H1 (cell line): ENCODE measurements around the gene ACAA1. TPM values are rescaled to one million over a fixed set of nuclear protein-coding genes. Genes with fewer than 3 reads are reported as not detected.

ENCODE experiments used
- CTCF ChIA-PET: fragments of 300-600 bp; sonication (Branson Sonifier 250); formaldehyde crosslinking; loops from one replicate; lab custom pipeline; 2021; ENCODE audit not compliant: partially characterized antibody; lab: Charles Lee
- POLR2A ChIA-PET: fragments of 300-600 bp; sonication (Branson Sonifier 250); formaldehyde crosslinking; loops from one replicate; lab custom pipeline; 2021; ENCODE audit warnings: inconsistent platforms; ENCODE audit not compliant: partially characterized antibody; lab: Charles Lee
- DNase-seq, 2 experiments: peaks; one replicate each; pipeline versions ENCODE4 v3.0.0 to v3.0.0-alpha.2; 2010 to 2022; ENCODE audit warnings: low spot score in 2 of 2, low read depth in 1 of 2, mixed read lengths in 1 of 2
- FAIRE-seq: peaks from 2 replicates; lab custom pipeline; 2011; peaks lifted over from hg19 to GRCh38; lab: Jason Lieb, UNC
- H2AFZ ChIP-seq: 2 replicates; pipeline ENCODE4 v1.8.1; 2012; ENCODE audit warnings: low read length, inconsistent platforms
- H2AK5ac ChIP-seq: 2 replicates; pipeline ENCODE4 v1.6.1; 2013; ENCODE audit warnings: low read depth, low read length
- H2BK120ac ChIP-seq: replicated peaks from 2 replicates; pipeline ENCODE3; 2013; ENCODE audit warnings: low read depth, low read length, inconsistent platforms
- H2BK12ac ChIP-seq: 2 replicates; pipeline ENCODE4 v1.6.1; 2013; ENCODE audit warnings: low read depth, low read length
- H2BK15ac ChIP-seq: 2 replicates; pipeline ENCODE4 v1.6.1; 2013; ENCODE audit warnings: low read length
- H2BK20ac ChIP-seq: 2 replicates; pipeline ENCODE4 v1.6.1; 2013; ENCODE audit warnings: low read length
- H2BK5ac ChIP-seq: 2 replicates; pipeline ENCODE4 v1.6.1; 2013; ENCODE audit warnings: low read depth, low read length
- H3K14ac ChIP-seq: 2 replicates; pipeline ENCODE4 v1.6.1; 2013; ENCODE audit warnings: inconsistent platforms; ENCODE audit not compliant: insufficient read length
- H3K18ac ChIP-seq: 2 replicates; pipeline ENCODE4 v1.6.1; 2013; ENCODE audit warnings: low read length; ENCODE audit errors: extremely low read depth
- H3K23ac ChIP-seq: 2 replicates; pipeline ENCODE4 v1.6.1; 2013; ENCODE audit warnings: inconsistent platforms; ENCODE audit not compliant: insufficient read length
- H3K23me2 ChIP-seq: 2 replicates; pipeline ENCODE4 v1.6.1; 2013; ENCODE audit warnings: low read depth, low read length
- H3K27ac ChIP-seq: 2 replicates; pipeline ENCODE4 v1.6.1; 2011; ENCODE audit warnings: low read depth, low read length, inconsistent platforms
- H3K27me3 ChIP-seq, 4 experiments: replicated peaks in 1 of 4; 1 replicate in 1 of 4; 2 replicates in 3 of 4; pipeline versions ENCODE4 v1.6.1 to v1.8.1; 2011 to 2013; ENCODE audit warnings: low read length in 3 of 4, mild to moderate bottlenecking in 3 of 4, inconsistent platforms in 2 of 4, mixed read lengths in 2 of 4, moderate library complexity in 1 of 4; ENCODE audit not compliant: control insufficient read depth in 3 of 4, insufficient read depth in 3 of 4; ENCODE audit errors: extremely low read depth in 1 of 4
- H3K36me3 ChIP-seq, 4 experiments: 2 replicates each; pipeline versions ENCODE4 v1.6.1 to v1.8.1; 2011 to 2013; ENCODE audit warnings: mild to moderate bottlenecking in 4 of 4, low read length in 3 of 4, moderate library complexity in 2 of 4, control low read depth in 1 of 4, inconsistent platforms in 1 of 4; ENCODE audit not compliant: insufficient read depth in 4 of 4, control insufficient read depth in 2 of 4
- H3K4ac ChIP-seq: replicated peaks from 2 replicates; pipeline ENCODE3; 2013; ENCODE audit warnings: low read length, low read depth, mixed read lengths, inconsistent platforms; ENCODE audit not compliant: insufficient read length
- H3K4me1 ChIP-seq, 4 experiments: replicated peaks in 1 of 4; 1 replicate in 1 of 4; 2 replicates in 3 of 4; pipeline versions ENCODE4 v1.6.1 to v1.8.1; 2011 to 2013; ENCODE audit warnings: low read length in 3 of 4, inconsistent platforms in 2 of 4, mixed read lengths in 1 of 4; ENCODE audit not compliant: insufficient read depth in 4 of 4, control insufficient read depth in 3 of 4
- H3K4me2 ChIP-seq, 2 experiments: 2 replicates each; pipeline versions ENCODE4 v1.6.1 to v1.8.1; 2011 to 2013; ENCODE audit warnings: low read depth in 2 of 2, low read length in 2 of 2, control low read depth in 1 of 2, inconsistent platforms in 1 of 2, mild to moderate bottlenecking in 1 of 2; ENCODE audit not compliant: insufficient read depth in 1 of 2
- H3K4me3 ChIP-seq, 4 experiments: fragments of 200-600, 300-600 bp in 1 of 4; sonication (generic), shearing (Covaris generic), sonication (Bioruptor Twin) in 1 of 4; 2 replicates each; pipeline versions ENCODE4 v1.5.1 to v1.8.1; 2011 to 2016; ENCODE audit warnings: low read length in 4 of 4, low read depth in 3 of 4, control low read depth in 2 of 4, inconsistent platforms in 2 of 4, mild to moderate bottlenecking in 2 of 4, mixed read lengths in 1 of 4, moderate library complexity in 1 of 4; ENCODE audit not compliant: insufficient read depth in 2 of 4; ENCODE audit errors: extremely low read depth in 1 of 4
- H3K56ac ChIP-seq: replicated peaks from 2 replicates; pipeline ENCODE3; 2013; ENCODE audit warnings: low read depth, mild to moderate bottlenecking, mixed read lengths, low read length, inconsistent platforms; ENCODE audit not compliant: insufficient read length
- H3K79me1 ChIP-seq: 2 replicates; pipeline ENCODE4 v1.6.1; 2013; ENCODE audit warnings: low read depth, low read length, control low read depth
- H3K79me2 ChIP-seq, 2 experiments: 2 replicates each; pipeline versions ENCODE4 v1.6.1 to v1.8.1; 2012 to 2013; ENCODE audit warnings: low read length in 2 of 2, mild to moderate bottlenecking in 2 of 2, inconsistent platforms in 1 of 2; ENCODE audit not compliant: insufficient read depth in 2 of 2, control insufficient read depth in 1 of 2
- H3K9ac ChIP-seq, 4 experiments: replicated peaks in 1 of 4; 1 replicate in 1 of 4; 2 replicates in 3 of 4; pipeline versions ENCODE4 v1.6.1 to v1.8.1; 2011 to 2013; ENCODE audit warnings: low read depth in 3 of 4, low read length in 3 of 4, control low read depth in 2 of 4, mild to moderate bottlenecking in 2 of 4, moderate library complexity in 2 of 4, inconsistent platforms in 1 of 4; ENCODE audit errors: extremely low read depth in 1 of 4
- H3K9me3 ChIP-seq, 2 experiments: 2 replicates each; pipeline versions ENCODE4 v1.6.1 to v1.8.1; 2012 to 2013; ENCODE audit warnings: mild to moderate bottlenecking in 2 of 2, moderate library complexity in 2 of 2, control low read depth in 1 of 2, inconsistent platforms in 1 of 2, low read depth in 1 of 2, low read length in 1 of 2, mixed read lengths in 1 of 2; ENCODE audit not compliant: insufficient read depth in 2 of 2
- H4K20me1 ChIP-seq, 2 experiments: replicated peaks in 1 of 2; 2 replicates each; pipeline versions ENCODE3 to v1.8.1; 2011 to 2013; ENCODE audit warnings: inconsistent platforms in 2 of 2, low read length in 2 of 2, mild to moderate bottlenecking in 1 of 2; ENCODE audit not compliant: insufficient read depth in 2 of 2, control insufficient read depth in 1 of 2
- H4K5ac ChIP-seq: 2 replicates; pipeline ENCODE4 v1.6.1; 2013; ENCODE audit warnings: low read length, low read depth, mixed read lengths, inconsistent platforms; ENCODE audit not compliant: insufficient read length
- H4K8ac ChIP-seq: 2 replicates; pipeline ENCODE4 v1.8.0; 2013; ENCODE audit warnings: mild to moderate bottlenecking, moderate library complexity, low read length, inconsistent platforms; ENCODE audit not compliant: insufficient read depth; ENCODE audit errors: extremely low read depth
- H4K91ac ChIP-seq: replicated peaks from 2 replicates; pipeline ENCODE3; 2013; ENCODE audit warnings: low read length, mixed read lengths, inconsistent platforms; ENCODE audit not compliant: insufficient read length
- CTBP2 ChIP-seq: IDR thresholded peaks from 2 replicates; pipeline ENCODE4 v1.7.0; 2011; ENCODE audit warnings: borderline replicate concordance, mild to moderate bottlenecking, moderate library complexity, mixed read lengths, low read length; ENCODE audit not compliant: insufficient read depth, insufficient read length
- GABPA ChIP-seq: IDR thresholded peaks from 2 replicates; pipeline ENCODE4 v1.6.1; 2011; ENCODE audit warnings: mild to moderate bottlenecking, low read length, moderate library complexity, borderline replicate concordance; ENCODE audit not compliant: insufficient read depth
- SRF ChIP-seq: IDR thresholded peaks from 2 replicates; pipeline ENCODE4 v1.6.1; 2011; ENCODE audit warnings: mild to moderate bottlenecking, low read depth, low read length, moderate library complexity
- WGBS, 2 experiments: shearing (Covaris generic) in 1 of 2; methylation state at CpG; one replicate each; pipeline versions ENCODE4 v1.1.6 to v1.1.7; 2013 to 2015; ENCODE audit warnings: low lambda C conversion rate in 2 of 2, mixed read lengths in 2 of 2, inconsistent platforms in 1 of 2, low coverage in 1 of 2, missing lambda C conversion rate in 1 of 2; ENCODE audit not compliant: insufficient replicate concordance in 2 of 2, insufficient coverage in 1 of 2, insufficient read length in 1 of 2; ENCODE audit errors: extremely low coverage in 1 of 2, missing lambda C conversion rate in 1 of 2; 5-methylcytosine and 5-hydroxymethylcytosine counted together
- polyA plus RNA-seq, 7 experiments: library from polyadenylated mRNA; depleted of rRNA in 3 of 7; stranded (reverse) in 5 of 7; unstranded in 2 of 7; fragments of >200 nt in 5 of 7; fragments of 200-250 nt in 2 of 7; gene quantifications; 1 replicate in 5 of 7; 2 replicates in 1 of 7; 4 replicates in 1 of 7; pipeline versions ENCODE4 v1.2.1 to v1.2.3, GENCODE V29; 2011 to 2013; ENCODE audit warnings: missing spikeins in 2 of 7, mixed read lengths in 2 of 7
- total RNA-seq: library from RNA; stranded (reverse); fragmentation: NEBNext Ultra II Directional; extraction: Animal tissue kit (Norgen Biotek cat#: 25700); gene quantifications from 2 replicates; pipeline ENCODE4 v1.2.1, GENCODE V29; 2021
- TF ChIP-seq, protein P1 (sequence below): IDR thresholded peaks from 2 replicates; pipeline ENCODE4 v1.6.1; 2012; ENCODE audit warnings: low read length, inconsistent platforms

Gene ACAA1
- total and polyA plus RNA-seq, 2 of the 8 experiments (the other 6 are each of a cell fraction or from before 2014, with no cell fraction given) = 23.1 to 34.8 TPM

DNA sequence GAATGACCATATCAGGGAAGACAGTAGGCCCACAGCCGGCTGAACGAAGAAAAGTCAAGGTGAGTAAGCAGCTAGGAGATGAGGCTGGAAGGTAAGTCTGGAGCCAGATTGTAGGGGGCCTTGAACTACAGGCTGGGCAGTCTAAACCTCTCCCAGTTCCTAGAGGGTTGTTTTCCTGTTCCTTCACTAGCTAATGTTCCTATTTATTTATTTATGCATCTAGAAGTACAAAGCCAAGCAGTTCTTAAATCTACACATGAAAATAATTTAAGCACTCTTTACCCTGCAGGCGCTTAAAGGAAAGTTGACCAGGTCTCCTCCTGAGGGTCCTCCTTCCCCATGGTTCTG, 3.7 kb downstream of the ACAA1 start:
- FAIRE-seq (no peak), DNase-seq (no peak)
- H2BK5ac ChIP-seq = no peak overlapping the region
- no peaks in the 10 kb centered on the region; the same call in 1 of the 2 replicates for H3K79me1 ChIP-seq
- no peak overlapping the region for H3K27ac ChIP-seq
- H3K27me3 ChIP-seq = no peaks in the 10 kb centered on the region
- no peak overlapping the region for H3K4ac ChIP-seq
- no peak overlapping the region for H2BK20ac ChIP-seq
- no peak overlapping the region for H2BK120ac ChIP-seq
- no peak overlapping the region for H3K14ac ChIP-seq
- 79% methylated on average over 3 of the region's 3 CpGs; no CpG with 5 or more reads in 1 of the 2 experiments for WGBS, 2 experiments
- peaks cover 4 to 11% (median 8%) of the 10 kb centered on the region in 4 experiments for H3K4me1 ChIP-seq
- H2BK12ac ChIP-seq = no peak overlapping the region
- no peak overlapping the region for H3K9ac ChIP-seq
- no peak overlapping the region for H2BK15ac ChIP-seq
- peaks cover 0 to 5% of the 10 kb centered on the region in 2 experiments; a peak in 1 of 4 replicates for H3K79me2 ChIP-seq
- H4K8ac ChIP-seq = no peak overlapping the region
- H3K23me2 ChIP-seq = peaks cover 9% of the 10 kb centered on the region; the same call in 1 of the 2 replicates
- no peak overlapping the region for H4K5ac ChIP-seq
- peaks cover 7 to 34% (median 18%) of the 10 kb centered on the region in 4 experiments for H3K36me3 ChIP-seq
- no peak overlapping the region for H3K4me2 ChIP-seq
- ChIA-PET POLR2A (interaction anchor here (1.4 kb wide), 2 partner anchors 12 to 31 kb away, joined by 3 to 4 read pairs; no protein-coding TSS in a partner anchor), CTCF (interaction anchor here (1.0 to 9.6 kb wide), 10 partner anchors 14 to 529 kb away, joined by 3 to 105 read pairs (median 6); partner anchors contain the start of gene SLC22A14)
- no peak overlapping the region for H3K23ac ChIP-seq
- H4K91ac ChIP-seq = no peak overlapping the region
- no peak overlapping the region for H2AK5ac ChIP-seq
- peaks cover 6 to 7% of the 10 kb centered on the region in 2 experiments for H4K20me1 ChIP-seq
- H3K56ac ChIP-seq = no peak overlapping the region
- H3K18ac ChIP-seq = no peak overlapping the region
- no peak overlapping the region for H2AFZ ChIP-seq
- H3K4me3 ChIP-seq = no peak overlapping the region
- no peaks in the 10 kb centered on the region for H3K9me3 ChIP-seq
- TF ChIP-seq, protein P1, sequence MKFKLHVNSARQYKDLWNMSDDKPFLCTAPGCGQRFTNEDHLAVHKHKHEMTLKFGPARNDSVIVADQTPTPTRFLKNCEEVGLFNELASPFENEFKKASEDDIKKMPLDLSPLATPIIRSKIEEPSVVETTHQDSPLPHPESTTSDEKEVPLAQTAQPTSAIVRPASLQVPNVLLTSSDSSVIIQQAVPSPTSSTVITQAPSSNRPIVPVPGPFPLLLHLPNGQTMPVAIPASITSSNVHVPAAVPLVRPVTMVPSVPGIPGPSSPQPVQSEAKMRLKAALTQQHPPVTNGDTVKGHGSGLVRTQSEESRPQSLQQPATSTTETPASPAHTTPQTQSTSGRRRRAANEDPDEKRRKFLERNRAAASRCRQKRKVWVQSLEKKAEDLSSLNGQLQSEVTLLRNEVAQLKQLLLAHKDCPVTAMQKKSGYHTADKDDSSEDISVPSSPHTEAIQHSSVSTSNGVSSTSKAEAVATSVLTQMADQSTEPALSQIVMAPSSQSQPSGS = no peak
- TF ChIP-seq GABPA (no peak), CTBP2 (no peak), SRF (no peak)
